Measurements from ENCODE around the gene NR5A1.

The NR5A1 gene

DNA sequence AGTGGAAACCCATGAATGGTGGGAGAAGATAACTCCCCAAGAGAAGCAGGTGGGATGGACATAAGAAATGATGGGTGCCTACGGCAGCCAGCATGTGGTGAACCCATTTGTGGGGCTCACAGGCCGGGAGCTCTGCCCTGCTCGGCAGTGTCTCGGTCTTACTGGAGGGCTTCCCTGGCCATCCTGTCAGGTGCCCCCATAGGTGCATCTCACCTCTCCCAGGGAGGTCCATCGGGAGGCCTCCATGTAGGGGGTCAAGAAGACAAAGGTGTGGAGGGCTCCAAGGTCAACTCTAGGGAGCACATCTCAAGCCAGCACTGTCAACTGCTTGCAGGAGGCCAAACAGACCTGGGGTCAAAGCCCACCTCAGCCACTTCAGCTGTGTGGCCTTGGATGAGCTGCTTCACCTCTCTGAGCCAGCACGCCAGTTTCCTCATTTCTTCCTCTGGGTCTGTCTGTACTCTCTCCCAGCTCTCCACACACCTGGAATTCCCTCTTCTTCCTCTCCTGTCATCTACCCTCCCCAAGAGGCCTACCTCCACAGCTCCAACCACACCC lies 67.4 kb downstream of the NR5A1 start:
- no peak for DNase-seq
- TF ChIP-seq, protein P1, sequence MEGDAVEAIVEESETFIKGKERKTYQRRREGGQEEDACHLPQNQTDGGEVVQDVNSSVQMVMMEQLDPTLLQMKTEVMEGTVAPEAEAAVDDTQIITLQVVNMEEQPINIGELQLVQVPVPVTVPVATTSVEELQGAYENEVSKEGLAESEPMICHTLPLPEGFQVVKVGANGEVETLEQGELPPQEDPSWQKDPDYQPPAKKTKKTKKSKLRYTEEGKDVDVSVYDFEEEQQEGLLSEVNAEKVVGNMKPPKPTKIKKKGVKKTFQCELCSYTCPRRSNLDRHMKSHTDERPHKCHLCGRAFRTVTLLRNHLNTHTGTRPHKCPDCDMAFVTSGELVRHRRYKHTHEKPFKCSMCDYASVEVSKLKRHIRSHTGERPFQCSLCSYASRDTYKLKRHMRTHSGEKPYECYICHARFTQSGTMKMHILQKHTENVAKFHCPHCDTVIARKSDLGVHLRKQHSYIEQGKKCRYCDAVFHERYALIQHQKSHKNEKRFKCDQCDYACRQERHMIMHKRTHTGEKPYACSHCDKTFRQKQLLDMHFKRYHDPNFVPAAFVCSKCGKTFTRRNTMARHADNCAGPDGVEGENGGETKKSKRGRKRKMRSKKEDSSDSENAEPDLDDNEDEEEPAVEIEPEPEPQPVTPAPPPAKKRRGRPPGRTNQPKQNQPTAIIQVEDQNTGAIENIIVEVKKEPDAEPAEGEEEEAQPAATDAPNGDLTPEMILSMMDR (IDR thresholded peaks at IDR 0.05; ENCODE audit: low read depth, low read length) = no peak
- H3K4me3 ChIP-seq (ENCODE audit: low read depth, low read length) = no peak overlapping the region
- no peaks in the 10 kb centered on the region for H3K36me3 ChIP-seq
- no peak overlapping the region for H3K27ac ChIP-seq
- H3K27me3 ChIP-seq (ENCODE audit: insufficient read depth, low read depth, severe bottlenecking) = no peaks in the 10 kb centered on the region
- H3K9me3 ChIP-seq (ENCODE audit: severe bottlenecking) = peaks cover 4% of the 10 kb centered on the region

DNA sequence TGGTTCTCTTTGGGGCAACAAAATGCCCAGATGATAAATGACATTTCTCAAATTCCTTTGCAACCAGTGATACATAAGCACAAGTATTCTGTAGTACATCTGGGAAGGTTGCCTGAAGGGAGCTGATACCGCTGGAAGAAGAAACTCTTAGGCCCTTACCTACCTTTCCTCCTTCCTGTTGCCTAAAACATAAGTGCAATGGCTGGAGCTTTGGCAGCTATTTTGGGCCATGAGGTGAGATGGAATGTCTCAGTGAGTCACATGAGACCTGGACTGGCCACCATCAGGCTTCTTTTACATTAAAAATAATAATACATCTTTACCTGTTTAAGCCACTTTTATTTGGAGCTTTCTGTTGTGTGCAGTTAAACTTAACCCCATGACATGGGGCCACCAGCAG lies 68.1 kb downstream of the NR5A1 start:
- DNase-seq = no peak
- no peak overlapping the region for H3K27ac ChIP-seq
- TF ChIP-seq, protein P1 (IDR thresholded peaks at IDR 0.05; ENCODE audit: low read depth, low read length) = no peak
- H3K9me3 ChIP-seq (ENCODE audit: severe bottlenecking) = peaks cover 4% of the 10 kb centered on the region
- H3K4me3 ChIP-seq (ENCODE audit: low read depth, low read length) = no peak overlapping the region
- no peaks in the 10 kb centered on the region for H3K27me3 ChIP-seq (ENCODE audit: insufficient read depth, low read depth, severe bottlenecking)
- no peaks in the 10 kb centered on the region for H3K36me3 ChIP-seq

DNA sequence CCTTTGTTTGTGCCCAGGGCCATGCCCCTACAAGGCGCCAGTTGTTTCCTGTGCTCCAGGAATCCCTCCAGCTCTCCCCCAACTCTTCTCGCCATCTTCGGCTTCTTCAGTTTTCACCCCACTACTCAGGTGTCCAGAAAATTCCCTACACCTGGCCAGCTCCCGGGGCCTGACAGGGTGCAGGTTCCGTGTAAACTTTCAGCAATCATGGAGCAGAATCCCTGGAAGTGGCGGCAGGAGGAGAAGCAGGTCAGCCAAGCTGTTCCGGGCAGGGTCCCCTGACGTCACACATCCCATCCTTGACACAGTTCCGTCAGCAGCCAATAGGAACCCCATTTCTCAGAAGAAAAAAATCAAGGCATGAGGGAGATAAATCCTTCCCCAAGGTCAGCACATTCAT lies 69.1 kb downstream of the NR5A1 start:
- TF ChIP-seq, protein P1 (IDR thresholded peaks at IDR 0.05; ENCODE audit: low read depth, low read length) = no peak
- Histone ChIP-seq H3K27me3 (ENCODE audit: insufficient read depth, low read depth, severe bottlenecking) (no peaks in the 10 kb centered on the region), H3K27ac (no peak overlapping the region), H3K9me3 (ENCODE audit: severe bottlenecking) (peaks cover 4% of the 10 kb centered on the region), H3K36me3 (no peaks in the 10 kb centered on the region), H3K4me3 (ENCODE audit: low read depth, low read length) (no peak overlapping the region)
- DNase-seq = no peak

DNA sequence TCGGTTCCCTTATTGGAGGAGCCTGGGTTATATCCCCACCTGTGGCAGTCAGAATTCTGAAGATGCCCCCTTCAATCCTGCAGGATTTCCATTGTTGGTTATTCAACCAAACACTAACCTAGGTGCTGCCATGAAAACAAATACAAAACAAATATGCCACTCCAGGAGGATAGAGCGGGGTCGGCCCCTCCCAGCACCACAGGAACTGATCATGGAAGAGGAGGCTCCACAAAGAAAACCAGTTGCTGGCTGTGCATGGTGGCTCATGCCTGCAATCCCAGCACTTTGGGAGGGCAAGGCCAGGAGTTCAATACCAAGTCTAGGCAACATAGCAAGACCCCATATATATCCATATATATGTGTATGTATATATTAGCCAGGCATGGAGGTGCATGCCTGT lies 70.1 kb downstream of the NR5A1 start:
- Histone ChIP-seq H3K27me3 (ENCODE audit: insufficient read depth, low read depth, severe bottlenecking) (no peaks in the 10 kb centered on the region), H3K36me3 (no peaks in the 10 kb centered on the region), H3K9me3 (ENCODE audit: severe bottlenecking) (peaks cover 4% of the 10 kb centered on the region), H3K27ac (no peak overlapping the region), H3K4me3 (ENCODE audit: low read depth, low read length) (no peak overlapping the region)
- TF ChIP-seq, protein P1 (IDR thresholded peaks at IDR 0.05; ENCODE audit: low read depth, low read length) = no peak
- no peak for DNase-seq

DNA sequence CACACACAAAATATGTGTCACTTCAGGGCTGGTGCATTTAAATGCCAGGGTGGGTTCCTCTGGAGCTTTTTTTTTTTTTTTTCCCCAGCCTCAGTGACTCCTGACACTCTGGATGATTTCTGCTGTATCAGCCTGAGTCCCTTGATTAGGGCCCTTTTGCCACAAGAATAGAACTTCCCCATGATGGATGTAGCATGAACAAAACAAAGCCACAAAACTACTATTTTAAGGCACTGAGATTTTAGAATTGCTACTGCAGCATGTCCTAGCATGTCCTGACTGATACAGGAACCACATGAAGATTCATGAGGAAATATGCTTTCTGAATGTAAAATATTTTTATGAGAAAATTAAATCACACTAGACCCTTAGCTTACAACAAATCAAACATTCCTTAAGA lies 70.9 kb downstream of the NR5A1 start:
- Histone ChIP-seq H3K36me3 (no peaks in the 10 kb centered on the region), H3K4me3 (ENCODE audit: low read depth, low read length) (no peak overlapping the region), H3K27me3 (ENCODE audit: insufficient read depth, low read depth, severe bottlenecking) (no peaks in the 10 kb centered on the region), H3K9me3 (ENCODE audit: severe bottlenecking) (peaks cover 4% of the 10 kb centered on the region), H3K27ac (no peak overlapping the region)
- TF ChIP-seq, protein P1 (IDR thresholded peaks at IDR 0.05; ENCODE audit: low read depth, low read length) = no peak
- no peak for DNase-seq

All from WERI-Rb-1 (cell line).